Measurements from ENCODE around the gene BBS7.

The BBS7 gene

DNA sequence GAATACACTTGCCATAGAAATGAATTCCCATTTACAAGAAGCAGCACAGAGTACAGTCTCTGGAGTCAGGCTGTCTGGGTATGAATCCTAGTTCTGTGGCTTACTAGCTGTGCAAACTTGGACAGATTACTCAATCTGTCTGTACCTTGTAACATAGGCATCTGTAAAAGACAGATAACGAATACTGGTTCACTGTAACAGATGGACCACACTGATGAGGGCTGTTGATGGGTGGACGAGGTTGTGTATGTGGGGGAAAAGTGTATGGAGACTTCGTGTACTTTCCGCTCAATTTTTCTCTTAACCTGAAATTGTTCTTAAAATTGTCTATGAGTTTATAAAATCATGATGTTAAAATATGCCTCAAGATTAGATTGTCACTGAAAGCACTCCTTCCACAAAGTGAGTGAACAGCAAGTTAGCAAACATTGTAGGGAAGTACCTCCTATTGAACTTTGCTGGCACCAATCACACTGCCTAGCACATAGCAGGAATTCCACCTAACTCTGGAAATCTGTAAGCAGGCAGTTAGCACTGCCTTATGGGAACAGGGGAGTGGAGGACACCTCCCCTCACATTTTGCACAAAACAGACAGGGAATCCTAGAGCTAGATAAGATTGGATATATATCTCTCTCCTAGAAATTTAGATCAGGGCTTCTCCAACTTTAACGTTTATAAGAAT, 75.6 kb downstream of the BBS7 start:
- H3K9me3 ChIP-seq: no peaks in the 10 kb centered on the region

DNA sequence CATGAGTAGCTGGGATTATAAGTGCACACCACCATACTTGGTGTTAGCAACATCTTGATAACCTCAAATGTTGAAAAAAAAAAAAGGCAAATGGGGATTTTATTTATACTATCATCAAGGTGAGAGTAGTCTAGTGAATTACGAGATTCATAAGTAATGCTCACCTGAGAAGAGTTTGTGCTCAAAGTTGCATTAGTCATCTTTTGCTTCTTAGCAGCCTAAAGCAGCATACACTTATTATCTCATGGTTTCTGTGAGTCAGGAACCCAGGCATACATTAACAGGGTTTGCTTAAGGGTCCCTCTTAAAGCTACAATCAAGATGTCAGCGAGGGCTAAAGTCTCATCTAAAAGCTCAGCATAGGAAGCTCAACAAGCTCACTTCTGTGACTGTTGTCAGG, 77.3 kb downstream of the BBS7 start:
- Histone ChIP-seq H3K27ac (no peak overlapping the region), H3K27me3 (peaks cover 84% of the 10 kb centered on the region), H3K36me3 (no peaks in the 10 kb centered on the region), H3K4me1 (ENCODE audit: control insufficient read depth in 1 of 2, insufficient read depth in 1 of 2, low read depth in 1 of 2, low read length in 1 of 2) (no peaks in the 10 kb centered on the region), H3K4me3 (ENCODE audit: low read depth in 1 of 2, low read length in 1 of 2) (no peak overlapping the region), H3K9me3 (no peaks in the 10 kb centered on the region)
- TF ChIP-seq, protein P1, sequence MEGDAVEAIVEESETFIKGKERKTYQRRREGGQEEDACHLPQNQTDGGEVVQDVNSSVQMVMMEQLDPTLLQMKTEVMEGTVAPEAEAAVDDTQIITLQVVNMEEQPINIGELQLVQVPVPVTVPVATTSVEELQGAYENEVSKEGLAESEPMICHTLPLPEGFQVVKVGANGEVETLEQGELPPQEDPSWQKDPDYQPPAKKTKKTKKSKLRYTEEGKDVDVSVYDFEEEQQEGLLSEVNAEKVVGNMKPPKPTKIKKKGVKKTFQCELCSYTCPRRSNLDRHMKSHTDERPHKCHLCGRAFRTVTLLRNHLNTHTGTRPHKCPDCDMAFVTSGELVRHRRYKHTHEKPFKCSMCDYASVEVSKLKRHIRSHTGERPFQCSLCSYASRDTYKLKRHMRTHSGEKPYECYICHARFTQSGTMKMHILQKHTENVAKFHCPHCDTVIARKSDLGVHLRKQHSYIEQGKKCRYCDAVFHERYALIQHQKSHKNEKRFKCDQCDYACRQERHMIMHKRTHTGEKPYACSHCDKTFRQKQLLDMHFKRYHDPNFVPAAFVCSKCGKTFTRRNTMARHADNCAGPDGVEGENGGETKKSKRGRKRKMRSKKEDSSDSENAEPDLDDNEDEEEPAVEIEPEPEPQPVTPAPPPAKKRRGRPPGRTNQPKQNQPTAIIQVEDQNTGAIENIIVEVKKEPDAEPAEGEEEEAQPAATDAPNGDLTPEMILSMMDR (IDR thresholded peaks at IDR 0.05): no peak

More for the DNA sequence above, 75.6 kb downstream of the BBS7 start:
- TF ChIP-seq, protein P1 (IDR thresholded peaks at IDR 0.05): no peak
- Histone ChIP-seq H3K27me3 (peaks cover 71% of the 10 kb centered on the region), H3K4me3 (ENCODE audit: low read depth in 1 of 2, low read length in 1 of 2) (no peak overlapping the region), H3K4me1 (ENCODE audit: control insufficient read depth in 1 of 2, insufficient read depth in 1 of 2, low read depth in 1 of 2, low read length in 1 of 2) (no peaks in the 10 kb centered on the region), H3K36me3 (no peaks in the 10 kb centered on the region), H3K27ac (no peak overlapping the region)

DNA sequence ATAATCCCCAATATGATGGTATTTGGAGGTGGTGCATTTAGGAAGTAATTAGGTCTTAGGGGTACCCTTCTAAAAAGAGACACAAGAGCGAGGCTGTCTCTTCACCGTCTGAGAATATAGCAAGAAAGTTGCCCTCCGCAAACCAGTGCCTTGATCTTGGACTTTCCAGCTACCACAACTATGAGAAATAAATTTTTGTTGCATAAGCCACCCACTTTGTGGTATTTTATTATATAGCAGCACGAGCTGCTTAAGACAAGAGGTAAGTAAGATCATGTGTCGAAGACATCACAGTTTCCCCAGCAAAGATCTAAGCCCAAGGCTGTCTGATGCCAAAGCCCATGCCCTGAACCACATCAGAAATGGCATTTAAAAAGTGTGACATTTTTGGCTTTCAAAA, 78.8 kb downstream of the BBS7 start:
- TF ChIP-seq, protein P1 (IDR thresholded peaks at IDR 0.05): no peak
- Histone ChIP-seq H3K4me1 (ENCODE audit: control insufficient read depth in 1 of 2, insufficient read depth in 1 of 2, low read depth in 1 of 2, low read length in 1 of 2) (no peaks in the 10 kb centered on the region), H3K4me3 (ENCODE audit: low read depth in 1 of 2, low read length in 1 of 2) (no peak overlapping the region), H3K36me3 (no peaks in the 10 kb centered on the region), H3K27ac (no peak overlapping the region), H3K9me3 (no peaks in the 10 kb centered on the region), H3K27me3 (peaks cover 75% of the 10 kb centered on the region)

DNA sequence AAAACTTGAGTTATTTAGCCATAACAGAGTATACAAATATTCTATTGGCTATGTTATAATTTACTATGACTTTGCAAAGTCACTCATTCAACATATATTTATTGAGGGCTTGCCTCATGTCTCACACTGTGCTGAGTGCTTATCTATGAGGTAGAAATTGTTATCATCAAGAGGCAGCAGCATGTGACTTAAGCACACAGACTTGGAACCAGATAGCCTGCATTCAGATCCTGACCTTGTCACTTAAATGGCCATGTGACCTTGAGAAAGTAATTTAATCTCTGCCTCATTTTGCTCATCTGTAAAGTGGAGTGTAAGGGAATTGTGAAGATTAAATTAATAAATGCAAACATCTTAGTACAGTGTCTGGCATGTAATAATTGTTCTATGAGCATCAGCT, 79.3 kb downstream of the BBS7 start:
- H3K4me1 ChIP-seq (ENCODE audit: control insufficient read depth in 1 of 2, insufficient read depth in 1 of 2, low read depth in 1 of 2, low read length in 1 of 2): no peaks in the 10 kb centered on the region
- TF ChIP-seq, protein P1 (IDR thresholded peaks at IDR 0.05): no peak
- H3K27me3 ChIP-seq: peaks cover 70% of the 10 kb centered on the region
- no peak overlapping the region for H3K27ac ChIP-seq
- no peaks in the 10 kb centered on the region for H3K9me3 ChIP-seq
- H3K36me3 ChIP-seq: no peaks in the 10 kb centered on the region
- no peak overlapping the region for H3K4me3 ChIP-seq (ENCODE audit: low read depth in 1 of 2, low read length in 1 of 2)

DNA sequence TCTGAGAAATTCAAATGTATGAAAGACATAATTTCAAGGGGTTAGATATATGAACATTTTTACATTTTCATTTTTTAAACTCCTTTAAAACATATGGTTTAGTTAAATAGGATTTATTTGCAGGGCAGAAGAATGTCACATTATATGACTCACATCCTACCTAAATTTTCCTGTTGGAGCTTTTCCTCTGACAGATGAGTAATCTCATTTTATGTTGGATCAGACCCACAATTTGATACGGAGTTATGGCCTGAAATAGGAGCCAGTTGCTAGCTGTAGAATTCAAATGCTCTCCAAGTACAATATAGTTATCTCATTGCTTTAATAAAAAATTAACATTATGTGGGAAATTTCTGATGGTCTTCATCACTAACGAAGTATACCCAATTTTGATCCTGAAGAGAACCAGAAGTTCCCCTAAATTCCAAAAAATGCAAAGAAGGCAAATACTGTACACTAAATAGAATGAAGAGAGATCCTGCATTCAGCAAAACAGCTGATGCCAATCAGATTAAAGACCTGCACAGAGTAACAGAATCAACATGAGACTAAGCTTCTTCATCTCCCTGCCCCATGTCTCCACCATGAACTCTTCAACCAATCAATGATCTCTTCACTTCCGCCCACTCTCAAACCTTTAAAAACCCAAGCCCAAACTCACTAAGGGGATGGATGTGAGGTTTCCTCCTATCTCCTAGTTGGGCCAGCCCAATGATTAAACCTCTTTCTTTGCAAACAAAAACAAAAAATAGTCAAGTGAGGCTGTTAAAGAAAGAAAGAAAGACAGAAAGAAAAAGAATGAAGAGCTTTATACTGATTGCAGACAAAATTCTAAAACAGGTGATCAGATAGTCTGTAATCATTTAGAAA, 80.1 kb downstream of the BBS7 start:
- Histone ChIP-seq H3K4me1 (ENCODE audit: control insufficient read depth in 1 of 2, insufficient read depth in 1 of 2, low read depth in 1 of 2, low read length in 1 of 2) (no peaks in the 10 kb centered on the region), H3K4me3 (ENCODE audit: low read depth in 1 of 2, low read length in 1 of 2) (no peak overlapping the region), H3K27ac (no peak overlapping the region), H3K27me3 (peaks cover 67% of the 10 kb centered on the region), H3K36me3 (no peaks in the 10 kb centered on the region), H3K9me3 (no peaks in the 10 kb centered on the region)
- TF ChIP-seq, protein P1 (IDR thresholded peaks at IDR 0.05): no peak

Data from neutrophil (primary cell).